Panc1 (cell line): ENCODE results near the gene RUNX3.

Source experiments
- CTCF ChIP-seq: fragments of 450-650 bp; IDR thresholded peaks from 2 replicates; pipeline ENCODE4 v1.5.1; 2017; ENCODE audit warnings: mild to moderate bottlenecking
- REST ChIP-seq, 2 experiments: IDR thresholded peaks; 2 replicates each; pipeline ENCODE4 v1.6.1; 2011 to 2012; ENCODE audit warnings: low read depth in 2 of 2, control low read depth in 1 of 2, low read length in 1 of 2, mild to moderate bottlenecking in 1 of 2, moderate library complexity in 1 of 2; ENCODE audit not compliant: insufficient read depth in 1 of 2
- SIN3A ChIP-seq: IDR thresholded peaks from 2 replicates; pipeline ENCODE4 v1.6.1; 2012; ENCODE audit warnings: low read depth, mild to moderate bottlenecking, low read length, moderate library complexity, borderline replicate concordance; ENCODE audit not compliant: insufficient read depth
- TCF7L2 ChIP-seq: IDR thresholded peaks from 2 replicates; pipeline ENCODE4 v1.6.1; 2011; ENCODE audit warnings: mild to moderate bottlenecking, low read depth, low read length, inconsistent platforms

- TF ChIP-seq CTCF: no peak
- no peak for TF ChIP-seq TCF7L2
- TF ChIP-seq REST (IDR thresholded peaks at IDR 0.05; ENCODE audit: insufficient read depth in 1 of 2, low read depth in 2 of 2, low read length in 1 of 2): no peak
- TF ChIP-seq SIN3A: no peak
These were observed 1.9 kb downstream of the RUNX3 start for GRCh38 chr1:24927988-24928688.
